Liver (tissue), 9 donors: ENCODE measurements around the gene PRSS3. TPM values are rescaled to one million over a fixed set of nuclear protein-coding genes. Genes with fewer than 3 reads are reported as not detected.
"Not testable (repeated sequence)": the region's sequence is repeated elsewhere in the genome, so short reads cannot be mapped to it uniquely, and the experiment has no call there.

ENCODE experiments used
- DNase-seq: peaks from one replicate; pipeline ENCODE4 v3.0.0-alpha.2; 2017; ENCODE audit warnings: low spot score
- H3K27ac ChIP-seq, 2 donors: one replicate each; pipeline ENCODE4 v1.7.0; 2013; ENCODE audit warnings: inconsistent platforms in 2 of 2, low read length in 2 of 2, control low read depth in 1 of 2, low read depth in 1 of 2, mild to moderate bottlenecking in 1 of 2
- H3K27me3 ChIP-seq, 4 donors: one replicate each; pipeline versions ENCODE4 v1.6.1 to v1.7.0; 2013; ENCODE audit warnings: low read length in 3 of 4, inconsistent platforms in 1 of 4, mild to moderate bottlenecking in 1 of 4, moderate library complexity in 1 of 4; ENCODE audit not compliant: control insufficient read depth in 4 of 4, insufficient read depth in 4 of 4
- H3K36me3 ChIP-seq, 4 donors: one replicate each; pipeline versions ENCODE4 v1.6.1 to v1.7.0; 2013; ENCODE audit warnings: low read length in 3 of 4, mild to moderate bottlenecking in 3 of 4, low read depth in 1 of 4, moderate library complexity in 1 of 4; ENCODE audit not compliant: control insufficient read depth in 4 of 4, insufficient read depth in 3 of 4
- H3K4me1 ChIP-seq, 4 donors: one replicate each; pipeline versions ENCODE4 v1.6.1 to v1.7.0; 2013; ENCODE audit warnings: low read length in 3 of 4, mild to moderate bottlenecking in 3 of 4, moderate library complexity in 1 of 4; ENCODE audit not compliant: control insufficient read depth in 4 of 4, insufficient read depth in 4 of 4
- H3K4me3 ChIP-seq, 3 donors: one replicate each; pipeline versions ENCODE4 v1.6.1 to v1.7.0; 2013; ENCODE audit warnings: low read length in 3 of 3, control low read depth in 1 of 3, low read depth in 1 of 3, mild to moderate bottlenecking in 1 of 3
- H3K9ac ChIP-seq, 2 donors: one replicate each; pipeline ENCODE4 v1.7.0; 2013; ENCODE audit warnings: low read length in 2 of 2, mild to moderate bottlenecking in 2 of 2, moderate library complexity in 2 of 2, control low read depth in 1 of 2, low read depth in 1 of 2
- H3K9me3 ChIP-seq, 4 donors: one replicate each; pipeline versions ENCODE4 v1.6.1 to v1.7.0; 2013; ENCODE audit warnings: low read length in 3 of 4; ENCODE audit not compliant: control insufficient read depth in 4 of 4
- ATF3 ChIP-seq: IDR thresholded peaks from 2 replicates; pipeline ENCODE4 v1.6.1; 2016; ENCODE audit warnings: antibody characterized with exemption
- EGR1 ChIP-seq, 2 donors: IDR thresholded peaks; 2 replicates each; pipeline ENCODE4 v1.6.1; 2016 to 2018; ENCODE audit warnings: antibody characterized with exemption in 2 of 2, low read depth in 2 of 2
- FOXA1 ChIP-seq: IDR thresholded peaks from 2 replicates; pipeline ENCODE4 v1.6.1; 2016; ENCODE audit warnings: antibody characterized with exemption
- HNF4A ChIP-seq, 2 donors: conservative IDR thresholded peaks; 2 replicates each; pipeline ENCODE4 v1.6.1; 2016; ENCODE audit warnings: antibody characterized with exemption in 2 of 2, mild to moderate bottlenecking in 2 of 2
- JUND ChIP-seq, 2 donors: IDR thresholded peaks; 2 replicates each; pipeline ENCODE4 v1.6.1; 2016; ENCODE audit warnings: antibody characterized with exemption in 2 of 2
- NR2F2 ChIP-seq: IDR thresholded peaks from 2 replicates; pipeline ENCODE4 v1.6.1; 2016; ENCODE audit warnings: antibody characterized with exemption
- RAD21 ChIP-seq, 2 donors: IDR thresholded peaks; 2 replicates each; pipeline ENCODE4 v1.6.1; 2016; ENCODE audit warnings: antibody characterized with exemption in 2 of 2, mild to moderate bottlenecking in 2 of 2
- REST ChIP-seq: IDR thresholded peaks from 2 replicates; pipeline ENCODE4 v1.6.1; 2016; ENCODE audit warnings: antibody characterized with exemption, mild to moderate bottlenecking
- RXRA ChIP-seq, 2 donors: IDR thresholded peaks; 2 replicates each; pipeline ENCODE4 v1.6.1; 2017 to 2018; ENCODE audit warnings: antibody characterized with exemption in 2 of 2, mild to moderate bottlenecking in 1 of 2
- SP1 ChIP-seq: IDR thresholded peaks from 2 replicates; pipeline ENCODE4 v1.6.1; 2018; ENCODE audit warnings: antibody characterized with exemption, mild to moderate bottlenecking
- TAF1 ChIP-seq: conservative IDR thresholded peaks from 2 replicates; pipeline ENCODE4 v1.6.1; 2016; ENCODE audit warnings: antibody characterized with exemption, mild to moderate bottlenecking
- YY1 ChIP-seq: IDR thresholded peaks from 2 replicates; pipeline ENCODE4 v1.6.1; 2016; ENCODE audit warnings: antibody characterized with exemption, mild to moderate bottlenecking
- WGBS: extraction: QIAGEN DNeasy Blood & Tissue Kit; methylation state at CpG from one replicate; pipeline ENCODE4 v1.1.7; 2013; 5-methylcytosine and 5-hydroxymethylcytosine counted together
- polyA plus RNA-seq, 2 donors: library from polyadenylated mRNA; stranded (reverse) in 1 of 2; unstranded in 1 of 2; fragments of 200-250 nt in 1 of 2; fragments of >200 nt in 1 of 2; fragmentation: Nextera tagmentation in 1 of 2; extraction: Ambion mirVana in 1 of 2; gene quantifications; one replicate each; pipeline versions ENCODE4 v1.2.1 to v1.2.3, GENCODE V29; 2013 to 2015
- total RNA-seq, 2 donors: library from RNA; depleted of rRNA; stranded (reverse); fragments of >200 nt; gene quantifications; one replicate each; pipeline ENCODE4 v1.2.3, GENCODE V29; 2014
- TF ChIP-seq, protein P1 (sequence below): fragments of 150-350 bp; IDR thresholded peaks from 2 replicates; pipeline ENCODE4 v1.5.1; 2017; ENCODE audit warnings: improper control_type of control experiment, low read depth, low read length; ENCODE audit not compliant: missing input control
- TF ChIP-seq, protein P2 (sequence below): IDR thresholded peaks from 2 replicates; pipeline ENCODE4 v1.6.1; 2016; ENCODE audit warnings: antibody characterized with exemption
- donor health status: healthy.
- donor health status: healthy.
- donor health status: healthy.
- donor health status: healthy.
- donor health status: healthy.

Gene PRSS3
- total and polyA plus RNA-seq, 4 donors = 0.25 to 8.7 (median 3.0) TPM

GRCh38 chr9:33786681-33787080 is 8.7 kb upstream of the PRSS3 start:
- DNase-seq = no peak
- Histone ChIP-seq H3K36me3 (no peaks in the 10 kb centered on the region), H3K27me3 (no peaks in the 10 kb centered on the region), H3K9ac (no peak overlapping the region), H3K4me1 (no peaks in the 10 kb centered on the region), H3K27ac (no peak overlapping the region), H3K4me3 (no peak overlapping the region), H3K9me3 (no peaks in the 10 kb centered on the region)
- TF ChIP-seq, protein P1, sequence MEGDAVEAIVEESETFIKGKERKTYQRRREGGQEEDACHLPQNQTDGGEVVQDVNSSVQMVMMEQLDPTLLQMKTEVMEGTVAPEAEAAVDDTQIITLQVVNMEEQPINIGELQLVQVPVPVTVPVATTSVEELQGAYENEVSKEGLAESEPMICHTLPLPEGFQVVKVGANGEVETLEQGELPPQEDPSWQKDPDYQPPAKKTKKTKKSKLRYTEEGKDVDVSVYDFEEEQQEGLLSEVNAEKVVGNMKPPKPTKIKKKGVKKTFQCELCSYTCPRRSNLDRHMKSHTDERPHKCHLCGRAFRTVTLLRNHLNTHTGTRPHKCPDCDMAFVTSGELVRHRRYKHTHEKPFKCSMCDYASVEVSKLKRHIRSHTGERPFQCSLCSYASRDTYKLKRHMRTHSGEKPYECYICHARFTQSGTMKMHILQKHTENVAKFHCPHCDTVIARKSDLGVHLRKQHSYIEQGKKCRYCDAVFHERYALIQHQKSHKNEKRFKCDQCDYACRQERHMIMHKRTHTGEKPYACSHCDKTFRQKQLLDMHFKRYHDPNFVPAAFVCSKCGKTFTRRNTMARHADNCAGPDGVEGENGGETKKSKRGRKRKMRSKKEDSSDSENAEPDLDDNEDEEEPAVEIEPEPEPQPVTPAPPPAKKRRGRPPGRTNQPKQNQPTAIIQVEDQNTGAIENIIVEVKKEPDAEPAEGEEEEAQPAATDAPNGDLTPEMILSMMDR = no peak
- no peak for TF ChIP-seq SP1
- TF ChIP-seq ATF3 = no peak
- TF ChIP-seq HNF4A (conservative IDR thresholded peaks at IDR 0.05) = no peak
- TF ChIP-seq FOXA1 = no peak
- TF ChIP-seq, protein P2, sequence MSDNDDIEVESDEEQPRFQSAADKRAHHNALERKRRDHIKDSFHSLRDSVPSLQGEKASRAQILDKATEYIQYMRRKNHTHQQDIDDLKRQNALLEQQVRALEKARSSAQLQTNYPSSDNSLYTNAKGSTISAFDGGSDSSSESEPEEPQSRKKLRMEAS = no peak
- TF ChIP-seq REST = no peak
- TF ChIP-seq EGR1 (IDR thresholded peaks at IDR 0.05; ENCODE audit: low read depth in 2 of 2) = no peak
- no peak for TF ChIP-seq JUND (IDR thresholded peaks at IDR 0.05)
- no peak for TF ChIP-seq NR2F2
- no peak for TF ChIP-seq TAF1
- TF ChIP-seq RAD21 (IDR thresholded peaks at IDR 0.05) = no peak
- WGBS = 93% methylated on average over 2 of the region's 2 CpGs

DNA sequence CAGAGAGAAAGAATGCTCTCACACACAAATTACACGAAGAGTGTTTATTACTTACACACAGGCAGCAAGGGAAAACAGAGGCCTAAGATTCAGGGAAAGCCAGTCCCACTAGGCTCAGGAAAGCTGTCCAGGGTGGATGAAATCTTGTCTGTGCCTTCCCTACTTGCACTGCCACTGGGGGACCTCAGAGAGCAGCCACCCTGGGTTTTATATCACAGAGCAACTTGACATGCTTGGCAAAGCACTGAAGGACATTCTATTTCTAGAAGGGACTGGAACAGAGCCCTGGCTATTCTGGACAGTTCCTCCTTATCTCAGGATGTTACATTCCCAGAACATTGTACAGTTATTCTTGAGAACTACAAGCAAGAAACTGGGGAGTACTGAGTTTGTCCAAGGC is 7.5 kb upstream of the PRSS3 start:
- Histone ChIP-seq H3K27ac (no peak overlapping the region), H3K36me3 (no peaks in the 10 kb centered on the region), H3K27me3 (no peaks in the 10 kb centered on the region), H3K9ac (no peak overlapping the region), H3K4me1 (no peaks in the 10 kb centered on the region), H3K4me3 (no peak overlapping the region), H3K9me3 (no peaks in the 10 kb centered on the region)
- no peak for DNase-seq
- WGBS = 83% methylated on average over 1 of the region's 1 CpG
- no peak for TF ChIP-seq RXRA (IDR thresholded peaks at IDR 0.05)
- no peak for TF ChIP-seq YY1
- TF ChIP-seq RAD21 (IDR thresholded peaks at IDR 0.05) = peak in 1 of 2 donors; percentile 41

DNA sequence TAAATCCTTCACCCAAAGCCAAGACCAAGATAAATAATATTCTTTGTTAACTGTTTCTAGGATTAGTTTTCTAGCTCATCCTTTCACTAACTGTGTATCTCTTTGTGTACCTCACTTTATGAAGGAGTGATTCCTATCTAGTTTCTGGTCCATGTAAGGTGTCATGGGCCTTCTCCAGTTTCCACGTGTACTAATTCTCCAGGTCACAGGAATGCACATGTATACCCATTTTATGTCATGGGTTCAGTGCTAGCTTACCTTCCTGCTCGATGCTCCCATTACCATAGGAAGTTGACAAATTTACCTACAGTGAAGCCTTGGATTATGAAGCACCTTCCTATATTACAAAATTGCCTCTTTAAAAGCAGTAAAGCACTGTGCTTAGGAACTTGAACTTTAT is 5.9 kb upstream of the PRSS3 start:
- WGBS = 93% methylated on average over 2 of the region's 2 CpGs
- H3K9ac ChIP-seq, H3K27me3 ChIP-seq, H3K36me3 ChIP-seq, H3K4me3 ChIP-seq, H3K27ac ChIP-seq, H3K4me1 ChIP-seq, H3K9me3 ChIP-seq, DNase-seq: not testable (repeated sequence)
